Smooth muscle cell (in vitro differentiated cells): Measurements from ENCODE around the gene XIRP1. TPM values are rescaled to one million over a fixed set of nuclear protein-coding genes. Genes with fewer than 3 reads are reported as not detected.
"Not testable (repeated sequence)": the region's sequence is repeated elsewhere in the genome, so short reads cannot be mapped to it uniquely, and the experiment has no call there.

Source experiments
- DNase-seq: peaks from one replicate; lab custom pipeline; 2025; ENCODE audit not compliant: unreplicated experiment; lab: John Stamatoyannopoulos, UW
- H2AFZ ChIP-seq: fragments of 200-600 bp; sonication (generic); 2 replicates; pipeline ENCODE4 v1.6.0; 2016; ENCODE audit warnings: antibody characterized with exemption, low read depth, mild to moderate bottlenecking
- H3F3A ChIP-seq: fragments of 200-600 bp; sonication (generic); 2 replicates; pipeline ENCODE4 v1.6.0; 2017; ENCODE audit warnings: antibody characterized with exemption, low read depth
- H3K27ac ChIP-seq: fragments of 200-600 bp; sonication (generic); 2 replicates; pipeline ENCODE4 v1.5.1; 2016; ENCODE audit warnings: low read depth, mild to moderate bottlenecking
- H3K27me3 ChIP-seq: fragments of 200-600 bp; sonication (generic); 2 replicates; pipeline ENCODE4 v1.6.1; 2016; ENCODE audit warnings: low read depth, mild to moderate bottlenecking
- H3K36me3 ChIP-seq: fragments of 200-600 bp; sonication (generic); 2 replicates; pipeline ENCODE4 v1.5.1; 2016; ENCODE audit warnings: low read depth
- H3K4me1 ChIP-seq: fragments of 200-600 bp; sonication (generic); 2 replicates; pipeline ENCODE4 v1.5.1; 2016; ENCODE audit warnings: low read depth
- H3K4me2 ChIP-seq: fragments of 200-600 bp; sonication (generic); 2 replicates; pipeline ENCODE4 v1.6.0; 2016; ENCODE audit warnings: mild to moderate bottlenecking
- H3K4me3 ChIP-seq: fragments of 200-600 bp; sonication (generic); 2 replicates; pipeline ENCODE4 v1.5.1; 2016; ENCODE audit warnings: mild to moderate bottlenecking
- H3K79me2 ChIP-seq: fragments of 200-600 bp; sonication (generic); 2 replicates; pipeline ENCODE4 v1.6.0; 2016; ENCODE audit warnings: low read depth, mild to moderate bottlenecking
- H3K9ac ChIP-seq: fragments of 200-600 bp; sonication (generic); 2 replicates; pipeline ENCODE4 v1.6.0; 2016; ENCODE audit warnings: low read depth
- H3K9me3 ChIP-seq: fragments of 200-600 bp; sonication (generic); replicated peaks from 2 replicates; pipeline ENCODE4 v1.5.1; 2016; ENCODE audit warnings: low read depth
- H4K20me1 ChIP-seq: fragments of 200-600 bp; sonication (generic); 2 replicates; pipeline ENCODE4 v1.6.0; 2016; ENCODE audit warnings: low read depth
- CTCF ChIP-seq: fragments of 200-600 bp; sonication (generic); IDR thresholded peaks from 2 replicates; pipeline ENCODE4 v1.5.1; 2017; ENCODE audit warnings: borderline replicate concordance, mild to moderate bottlenecking, antibody characterized with exemption; ENCODE audit not compliant: insufficient read depth, poor library complexity, severe bottlenecking
- WGBS: methylation state at CpG from one replicate; pipeline ENCODE4 v1.1.7; 2016; ENCODE audit warnings: low lambda C conversion rate; 5-methylcytosine and 5-hydroxymethylcytosine counted together
- polyA plus RNA-seq: library from polyadenylated mRNA; unstranded; fragments of >200 nt; fragmentation: Nextera tagmentation; extraction: Ambion mirVana; gene quantifications from 2 replicates; pipeline ENCODE4 v1.2.1, GENCODE V29; 2016
- total RNA-seq: library from RNA; depleted of rRNA; stranded (reverse); fragments of >200 nt; gene quantifications from 2 replicates; pipeline ENCODE4 v1.2.3, GENCODE V29; 2014

The XIRP1 gene
- total and polyA plus RNA-seq, 2 experiments from 2014 or later = 0.13 to 0.75 TPM

DNA sequence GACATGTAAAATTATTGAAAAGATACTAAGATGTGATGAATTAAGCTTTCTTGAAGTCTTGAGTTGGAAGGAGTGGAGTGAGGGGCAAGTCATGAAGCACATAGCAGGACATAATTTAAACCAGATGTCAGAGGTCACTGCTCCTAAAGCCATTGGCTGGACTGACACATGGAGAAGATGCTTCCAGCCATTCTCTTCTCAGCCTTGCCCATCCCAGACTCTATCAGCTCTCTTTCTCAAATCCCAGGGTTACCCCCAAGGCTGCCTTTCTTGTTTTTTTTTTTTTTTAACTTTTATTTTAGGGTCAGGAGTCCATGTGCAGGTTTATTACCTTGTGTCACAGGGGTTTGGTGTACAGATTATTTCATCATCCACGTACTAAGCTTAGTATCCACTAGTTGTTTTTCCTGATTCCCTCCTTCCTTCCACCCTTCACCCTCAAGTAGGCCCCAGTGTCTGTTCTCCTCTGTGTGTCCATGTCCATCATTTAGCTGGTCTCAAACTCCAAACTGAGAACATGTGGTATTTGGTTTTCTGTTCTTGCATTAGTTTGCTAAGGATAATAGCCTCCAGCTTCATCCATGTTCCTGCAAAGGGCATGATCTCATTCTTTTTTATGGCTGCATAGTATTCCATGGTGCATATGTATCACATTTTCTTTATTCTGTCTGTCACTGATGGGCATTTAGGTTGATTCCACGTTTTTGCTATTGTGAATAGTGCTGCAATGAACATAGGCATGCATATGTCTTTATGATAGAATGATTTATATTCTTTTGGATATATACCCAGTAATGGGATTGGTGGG lies 18.9 kb downstream of the XIRP1 start:
- Histone ChIP-seq H3K4me2 (no peak overlapping the region), H3K4me3 (no peak overlapping the region), H3F3A (peaks cover 7% of the 10 kb centered on the region), H3K36me3 (no peaks in the 10 kb centered on the region), H3K9ac (no peak overlapping the region), H4K20me1 (no peaks in the 10 kb centered on the region), H2AFZ (no peak overlapping the region), H3K9me3 (no peaks in the 10 kb centered on the region), H3K27ac (no peak overlapping the region), H3K27me3 (no peaks in the 10 kb centered on the region), H3K4me1 (peaks cover 6% of the 10 kb centered on the region), H3K79me2 (no peaks in the 10 kb centered on the region)
- no peak for TF ChIP-seq CTCF
- DNase-seq = no peak
- 90% methylated on average over 2 of the region's 2 CpGs for WGBS

DNA sequence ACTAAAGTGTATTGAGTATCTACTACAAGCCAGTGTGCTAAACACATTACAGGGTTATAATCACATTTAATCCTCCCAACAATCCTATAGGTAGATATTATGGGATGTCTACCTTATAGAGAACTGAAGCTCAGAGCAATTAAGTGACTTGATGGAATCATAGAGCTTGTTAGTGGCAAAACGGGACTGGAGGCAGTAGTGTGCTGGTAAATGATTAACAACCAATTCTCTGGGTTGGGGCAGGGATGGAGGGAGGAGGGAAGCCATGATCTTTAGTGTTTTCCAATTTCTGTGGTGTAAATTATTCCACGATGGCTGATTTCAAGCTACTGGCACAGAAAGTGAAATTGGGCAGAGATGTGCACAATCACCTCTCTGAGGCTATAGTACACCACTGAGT lies 20.5 kb downstream of the XIRP1 start:
- DNase-seq = no peak
- Histone ChIP-seq H3K4me3 (no peak overlapping the region), H3K27ac (no peak overlapping the region), H3K27me3 (no peaks in the 10 kb centered on the region), H4K20me1 (no peaks in the 10 kb centered on the region), H3K9ac (no peak overlapping the region), H3K79me2 (no peaks in the 10 kb centered on the region), H3K9me3 (no peaks in the 10 kb centered on the region), H3K4me1 (peaks cover 8% of the 10 kb centered on the region), H3F3A (peaks cover 19% of the 10 kb centered on the region), H2AFZ (no peak overlapping the region), H3K4me2 (no peak overlapping the region), H3K36me3 (no peaks in the 10 kb centered on the region)
- WGBS = 90% methylated on average over 2 of the region's 2 CpGs
- no peak for TF ChIP-seq CTCF

DNA sequence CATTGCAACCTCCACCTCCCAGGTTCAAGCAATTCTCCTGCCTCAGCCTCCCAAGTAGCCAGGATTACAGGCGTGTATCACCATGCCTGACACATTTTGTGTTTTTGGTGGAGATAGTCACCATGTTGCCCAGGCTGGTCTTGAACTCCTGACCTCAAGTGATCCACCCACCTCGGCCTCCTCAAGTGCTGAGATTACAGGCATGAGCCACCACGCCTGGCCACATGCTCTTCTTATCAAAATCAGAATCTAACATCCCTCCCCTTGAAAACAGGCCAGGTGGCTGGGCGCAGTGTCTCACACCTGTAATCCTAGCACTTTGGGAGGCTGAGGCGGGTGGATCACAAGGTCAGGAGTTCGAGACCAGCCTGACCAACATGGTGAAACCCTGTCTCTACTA lies 21.5 kb downstream of the XIRP1 start:
- H3K27ac ChIP-seq, H2AFZ ChIP-seq, H3K4me2 ChIP-seq, H3K79me2 ChIP-seq, H3K36me3 ChIP-seq, H4K20me1 ChIP-seq, H3K4me3 ChIP-seq, DNase-seq, H3K9me3 ChIP-seq, H3K27me3 ChIP-seq, H3K9ac ChIP-seq: not testable (repeated sequence)
- WGBS = 94% methylated on average over 6 of the region's 6 CpGs
- Histone ChIP-seq H3F3A (peaks cover 26% of the 10 kb centered on the region), H3K4me1 (peaks cover 14% of the 10 kb centered on the region)

DNA sequence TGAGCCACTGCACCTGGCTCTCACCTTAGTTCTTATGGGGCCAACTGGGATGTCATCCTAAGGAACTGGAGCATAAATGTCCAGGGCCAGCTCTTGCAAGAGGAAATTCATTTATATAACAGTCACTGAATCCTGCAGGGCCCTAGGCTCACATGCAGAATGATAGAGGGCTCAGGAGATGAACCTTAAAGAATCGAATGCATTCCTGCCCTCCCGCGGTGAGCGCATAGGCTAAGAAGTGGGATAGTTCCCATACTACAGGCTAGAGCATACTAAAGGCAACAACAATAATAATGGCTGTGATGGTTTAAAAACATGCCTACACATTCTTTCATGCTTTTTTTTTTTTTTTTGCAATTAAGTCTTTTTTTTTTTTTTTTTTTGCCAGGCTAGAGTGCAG lies 21.9 kb downstream of the XIRP1 start:
- Histone ChIP-seq H4K20me1 (no peaks in the 10 kb centered on the region), H3K4me3 (no peak overlapping the region), H3F3A (peaks cover 30% of the 10 kb centered on the region), H3K36me3 (no peaks in the 10 kb centered on the region), H3K27me3 (no peaks in the 10 kb centered on the region), H3K9me3 (no peaks in the 10 kb centered on the region), H3K4me1 (peaks cover 18% of the 10 kb centered on the region), H3K27ac (no peak overlapping the region), H3K4me2 (no peak overlapping the region), H3K9ac (no peak overlapping the region), H3K79me2 (no peaks in the 10 kb centered on the region), H2AFZ (no peak overlapping the region)
- no peak for DNase-seq
- no peak for TF ChIP-seq CTCF
- 76% methylated on average over 4 of the region's 4 CpGs for WGBS
